ENCODE data around the gene MYOZ1.

- no peak for TF ChIP-seq CTCF (IDR thresholded peaks at IDR 0.05)
- peak; percentile 31 for TF ChIP-seq POLR2A (IDR thresholded peaks at IDR 0.05)
Measured at GRCh38 chr10:73625884-73626752, 15.2 kb downstream of the MYOZ1 start.
